Fibroblast of lung (primary cell): ENCODE results near the gene DEPP1.

Source experiments
- CTCF ChIP-seq, 2 donors: IDR thresholded peaks in 1 of 2; conservative IDR thresholded peaks in 1 of 2; 1 replicate in 1 of 2; 2 replicates in 1 of 2; pipeline ENCODE4 v1.5.1; 2011 to 2012; ENCODE audit warnings: low read length in 2 of 2, control low read depth in 1 of 2, inconsistent platforms in 1 of 2, low read depth in 1 of 2, mild to moderate bottlenecking in 1 of 2
- EZH2 ChIP-seq: IDR thresholded peaks from 2 replicates; pipeline ENCODE4 v1.5.1; 2012; ENCODE audit warnings: low read length, control low read depth, mild to moderate bottlenecking; ENCODE audit errors: missing control alignments

- TF ChIP-seq CTCF (conservative IDR thresholded peaks at IDR 0.05 in 1 of 2, IDR thresholded peaks at IDR 0.05 in 1 of 2; ENCODE audit: low read depth in 1 of 2, low read length in 2 of 2): no peak
- TF ChIP-seq EZH2: no peak
Observed at GRCh38 chr10:44982114-44982460, 3.5 kb upstream of the DEPP1 start.
